Left lung (tissue), 10 donors: Measurements from ENCODE around the gene PSAPL1. TPM values are rescaled to one million over a fixed set of nuclear protein-coding genes. Genes with fewer than 3 reads are reported as not detected.
A peak's percentile ranks its signal among the peaks of the same experiment; 100 is the strongest.

Experiments
- ATAC-seq: fragments of 200-7000 bp; cut with Tn5 transposase; one replicate; pipeline ENCODE4 v1.9.1; 2020; ENCODE audit warnings: moderate library complexity
- DNase-seq, 4 donors: peaks; one replicate each; pipeline ENCODE4 v3.0.0-alpha.2; 2013 to 2020
- H3K27ac ChIP-seq, 2 donors: fragments of 200-600 bp; sonication (generic) in 1 of 2; one replicate each; pipeline versions ENCODE4 v1.5.0 to v1.8.0; 2020 to 2021
- H3K27me3 ChIP-seq, 2 donors: fragments of 200-600 bp; sonication (generic) in 1 of 2; one replicate each; pipeline versions ENCODE4 v1.5.0 to v1.8.0; 2020 to 2021
- H3K36me3 ChIP-seq, 2 donors: fragments of 200-600 bp; sonication (generic) in 1 of 2; one replicate each; pipeline versions ENCODE4 v1.5.0 to v1.8.0; 2020 to 2021
- H3K4me1 ChIP-seq, 2 donors: fragments of 200-600 bp; one replicate each; pipeline ENCODE4 v1.8.0; 2021
- H3K4me3 ChIP-seq, 2 donors: fragments of 200-600 bp; sonication (generic) in 1 of 2; one replicate each; pipeline versions ENCODE4 v1.5.0 to v1.8.0; 2020 to 2021; ENCODE audit warnings: mild to moderate bottlenecking in 1 of 2
- H3K9me3 ChIP-seq, 2 donors: fragments of 200-600 bp; sonication (generic) in 1 of 2; one replicate each; pipeline versions ENCODE4 v1.5.0 to v1.8.0; 2020 to 2021
- intact Hi-C, 2 donors: fragments of 100-400 bp; cut with DNase I; formaldehyde crosslinking; loops; one replicate each; pipeline versions ENCODE4 v1.11.2 to v1.14.2; 2022
- polyA plus RNA-seq, 6 donors: library from polyadenylated mRNA; unstranded; fragments of 120-200 nt; gene quantifications; one replicate each; pipeline ENCODE4 v1.2.1, GENCODE V29; 2013; ENCODE audit not compliant: insufficient read length in 6 of 6
- total RNA-seq, 2 donors: library from RNA; stranded (reverse); fragmentation: NEBNext Ultra II Directional; extraction: Animal tissue kit (Norgen Biotek cat#: 25700); gene quantifications; one replicate each; pipeline ENCODE4 v1.2.1, GENCODE V29; 2021
- TF ChIP-seq, protein P1 (sequence below), 2 donors: fragments of 200-600 bp; sonication (generic) in 1 of 2; IDR thresholded peaks; one replicate each; pipeline versions ENCODE4 v1.5.0 to v1.8.0; 2021; ENCODE audit warnings: antibody characterized with exemption in 2 of 2
- donor health status: DM: no; HTN: yes; CAD: no.
- donor health status: DM: no; HTN: no; CAD: no.

Gene PSAPL1
- total and polyA plus RNA-seq, 8 donors: 0.03 to 0.10 (median 0.06) TPM

DNA sequence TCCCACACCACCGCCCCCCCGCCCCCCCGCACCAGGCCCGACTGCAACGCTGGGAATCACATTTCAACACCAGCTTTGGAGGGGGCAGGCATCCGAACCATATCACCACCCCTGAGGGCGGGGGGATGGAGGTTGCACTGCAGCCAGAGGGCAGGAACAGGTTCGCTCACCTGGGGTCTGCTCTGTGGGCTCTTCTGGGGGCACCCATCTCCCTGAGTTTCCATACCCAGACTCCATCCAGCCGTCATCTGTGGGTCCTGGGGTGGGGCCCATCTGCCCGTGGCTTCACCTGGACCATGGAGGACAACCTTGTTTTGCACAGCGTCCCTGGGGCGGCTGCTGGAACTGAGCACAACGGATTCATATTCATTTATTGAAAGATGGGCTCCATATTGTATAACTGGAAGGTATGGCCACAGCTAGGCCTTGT lies 6.9 kb downstream of the PSAPL1 start:
- H3K27me3 ChIP-seq: no peaks in the 10 kb centered on the region
- no peaks in the 10 kb centered on the region for H3K9me3 ChIP-seq
- intact Hi-C loops: no loop called here
- TF ChIP-seq, protein P1, sequence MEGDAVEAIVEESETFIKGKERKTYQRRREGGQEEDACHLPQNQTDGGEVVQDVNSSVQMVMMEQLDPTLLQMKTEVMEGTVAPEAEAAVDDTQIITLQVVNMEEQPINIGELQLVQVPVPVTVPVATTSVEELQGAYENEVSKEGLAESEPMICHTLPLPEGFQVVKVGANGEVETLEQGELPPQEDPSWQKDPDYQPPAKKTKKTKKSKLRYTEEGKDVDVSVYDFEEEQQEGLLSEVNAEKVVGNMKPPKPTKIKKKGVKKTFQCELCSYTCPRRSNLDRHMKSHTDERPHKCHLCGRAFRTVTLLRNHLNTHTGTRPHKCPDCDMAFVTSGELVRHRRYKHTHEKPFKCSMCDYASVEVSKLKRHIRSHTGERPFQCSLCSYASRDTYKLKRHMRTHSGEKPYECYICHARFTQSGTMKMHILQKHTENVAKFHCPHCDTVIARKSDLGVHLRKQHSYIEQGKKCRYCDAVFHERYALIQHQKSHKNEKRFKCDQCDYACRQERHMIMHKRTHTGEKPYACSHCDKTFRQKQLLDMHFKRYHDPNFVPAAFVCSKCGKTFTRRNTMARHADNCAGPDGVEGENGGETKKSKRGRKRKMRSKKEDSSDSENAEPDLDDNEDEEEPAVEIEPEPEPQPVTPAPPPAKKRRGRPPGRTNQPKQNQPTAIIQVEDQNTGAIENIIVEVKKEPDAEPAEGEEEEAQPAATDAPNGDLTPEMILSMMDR (IDR thresholded peaks at IDR 0.05): no peak
- DNase-seq (peak in 2 of 4 donors; percentile 22 to 34), ATAC-seq (no peak)
- H3K27ac ChIP-seq: no peak overlapping the region
- no peaks in the 10 kb centered on the region for H3K36me3 ChIP-seq
- H3K4me3 ChIP-seq: no peak overlapping the region
- no peaks in the 10 kb centered on the region for H3K4me1 ChIP-seq

DNA sequence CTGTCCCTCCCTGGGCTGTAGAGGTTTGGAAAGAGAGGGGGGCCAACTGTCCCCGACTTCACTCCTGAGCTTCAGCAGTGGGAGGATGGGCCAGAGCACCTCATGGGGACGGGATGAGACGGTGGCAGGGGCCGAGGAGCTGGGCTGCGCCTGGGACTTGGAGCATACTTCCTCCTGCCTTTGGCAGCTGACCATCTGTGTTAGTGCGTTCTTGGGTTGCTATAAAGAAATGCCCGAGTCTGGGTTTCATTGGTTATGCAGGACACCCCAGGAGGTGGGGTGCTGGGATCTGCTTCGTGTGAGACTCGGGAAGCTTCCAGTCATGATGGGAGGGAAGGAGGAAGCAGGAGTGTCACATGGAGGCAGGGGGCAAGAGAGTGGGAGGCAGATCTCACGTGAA lies 7.4 kb downstream of the PSAPL1 start:
- DNase-seq: peak in 1 of 4 donors; percentile 37
- intact Hi-C loops: no loop called here
- TF ChIP-seq, protein P1 (IDR thresholded peaks at IDR 0.05): no peak
- no peaks in the 10 kb centered on the region for H3K27me3 ChIP-seq
- no peaks in the 10 kb centered on the region for H3K4me1 ChIP-seq
- H3K27ac ChIP-seq: no peak overlapping the region
- no peaks in the 10 kb centered on the region for H3K36me3 ChIP-seq
- H3K4me3 ChIP-seq: no peak overlapping the region
- ATAC-seq: no peak
- H3K9me3 ChIP-seq: no peaks in the 10 kb centered on the region

DNA sequence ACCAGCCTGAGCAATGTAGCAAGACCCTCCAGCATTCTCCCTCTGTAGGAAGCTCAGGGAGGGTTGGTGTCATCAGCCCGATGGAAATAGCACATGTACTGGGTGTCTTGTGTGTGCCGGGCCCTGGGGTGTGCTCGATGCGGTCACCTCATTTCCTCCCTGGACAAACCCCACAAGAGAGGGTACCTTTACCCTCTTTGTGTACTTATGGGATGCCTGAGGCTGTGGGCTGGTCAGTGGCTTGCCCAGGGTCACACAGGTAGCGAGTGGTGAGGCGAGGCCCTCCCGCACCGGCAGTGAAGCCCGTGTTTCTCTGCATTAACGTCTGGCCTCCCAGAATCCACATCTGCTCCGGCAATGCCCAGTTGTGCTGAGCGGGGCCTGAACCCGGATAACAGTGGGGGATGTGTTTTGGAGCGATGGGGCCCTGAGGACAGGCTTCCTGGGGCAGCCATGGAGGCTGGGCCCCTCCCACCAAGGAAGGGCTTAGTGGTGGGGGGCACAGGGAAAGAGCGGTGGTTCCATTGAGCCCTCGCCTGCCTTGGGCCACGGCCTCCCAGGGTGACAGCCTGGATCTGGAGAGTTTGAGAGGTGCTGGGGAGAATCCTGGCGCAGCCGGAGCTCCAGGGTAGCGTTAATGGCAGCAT lies 8.1 kb downstream of the PSAPL1 start:
- intact Hi-C loops: no loop called here
- H3K9me3 ChIP-seq: no peaks in the 10 kb centered on the region
- DNase-seq (peak in 2 of 4 donors; percentile 13 to 43), ATAC-seq (no peak)
- no peaks in the 10 kb centered on the region for H3K27me3 ChIP-seq
- no peaks in the 10 kb centered on the region for H3K4me1 ChIP-seq
- H3K4me3 ChIP-seq: no peak overlapping the region
- H3K36me3 ChIP-seq: no peaks in the 10 kb centered on the region
- no peak overlapping the region for H3K27ac ChIP-seq
- TF ChIP-seq, protein P1 (IDR thresholded peaks at IDR 0.05): no peak

DNA sequence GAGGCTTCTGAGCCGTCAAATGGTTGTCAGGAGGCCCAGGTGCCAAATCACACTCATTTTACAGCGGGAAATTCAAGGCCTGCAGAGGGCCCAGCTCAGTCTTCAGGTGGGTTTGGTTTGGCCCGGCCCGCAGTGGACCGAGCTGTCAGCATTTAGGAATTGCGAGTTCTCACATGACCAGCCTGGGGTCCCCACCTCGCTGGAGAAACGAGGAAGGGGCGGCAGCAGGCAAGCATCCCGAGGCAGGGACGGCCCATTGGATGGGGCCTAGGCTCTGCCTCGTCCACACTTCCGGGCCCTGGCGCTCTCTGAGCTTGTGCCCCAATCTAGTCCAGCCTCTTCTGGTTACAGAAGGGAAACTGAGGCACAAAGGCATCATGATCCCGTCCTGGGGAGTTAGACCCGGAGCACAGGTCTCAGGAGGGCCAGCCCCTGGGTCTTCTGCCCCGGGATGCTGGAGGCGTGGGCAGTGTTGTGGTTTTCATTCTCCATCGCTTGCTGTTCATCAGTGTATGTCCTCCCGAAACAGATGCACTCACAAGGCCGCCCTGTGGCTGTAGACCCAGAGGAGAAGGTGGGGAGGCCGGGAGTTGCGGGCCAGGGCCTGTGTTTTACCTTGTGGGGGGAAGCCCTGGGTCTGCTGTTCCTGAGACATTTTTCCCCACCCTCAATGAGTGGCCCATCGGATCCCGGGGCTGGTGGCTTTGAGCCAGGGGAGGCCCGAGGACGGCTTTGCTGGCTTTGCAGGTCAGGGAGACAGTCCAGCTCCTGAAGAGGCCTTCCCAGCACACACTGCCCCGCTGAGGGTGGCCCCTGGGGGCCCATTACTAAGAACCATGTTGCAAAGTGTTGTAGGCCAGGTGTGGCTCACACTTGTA lies 8.9 kb downstream of the PSAPL1 start:
- DNase-seq (peak in 2 of 4 donors; percentile 12 to 75), ATAC-seq (no peak)
- H3K9me3 ChIP-seq: no peaks in the 10 kb centered on the region
- TF ChIP-seq, protein P1 (IDR thresholded peaks at IDR 0.05): no peak
- intact Hi-C loops: no loop called here
- H3K4me3 ChIP-seq: no peak overlapping the region
- no peaks in the 10 kb centered on the region for H3K36me3 ChIP-seq
- H3K27ac ChIP-seq: no peak overlapping the region
- no peaks in the 10 kb centered on the region for H3K4me1 ChIP-seq
- H3K27me3 ChIP-seq: no peaks in the 10 kb centered on the region

DNA sequence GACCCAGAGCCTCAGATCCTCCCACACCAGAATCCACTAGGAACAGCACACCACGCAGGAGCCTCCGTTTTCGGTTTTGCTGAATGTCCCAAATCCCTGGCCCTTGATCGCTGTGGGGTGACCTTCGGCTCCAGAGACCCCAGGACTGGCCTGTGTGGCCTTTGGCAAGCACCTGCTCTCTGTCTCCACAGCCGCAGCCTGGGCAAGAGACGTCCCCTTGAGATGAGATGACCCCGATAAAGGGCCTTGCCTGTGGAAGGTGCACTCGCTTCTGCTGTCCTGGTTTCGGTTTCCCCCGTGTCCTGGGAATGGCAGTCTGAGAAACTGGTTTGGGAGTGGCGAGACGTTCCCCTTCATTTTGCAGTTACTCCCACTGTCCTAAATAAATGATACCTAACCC lies 9.6 kb downstream of the PSAPL1 start:
- intact Hi-C loops: no loop called here
- DNase-seq: peak in 2 of 4 donors; percentile 29 to 57
- no peak overlapping the region for H3K4me3 ChIP-seq
- no peak overlapping the region for H3K27ac ChIP-seq
- H3K36me3 ChIP-seq: no peaks in the 10 kb centered on the region
- ATAC-seq: no peak
- H3K9me3 ChIP-seq: no peaks in the 10 kb centered on the region
- H3K4me1 ChIP-seq: no peaks in the 10 kb centered on the region
- no peaks in the 10 kb centered on the region for H3K27me3 ChIP-seq
- TF ChIP-seq, protein P1 (IDR thresholded peaks at IDR 0.05): no peak
